Islet precursor cell (in vitro differentiated cells): Measurements from ENCODE around the gene IVD.
A peak's percentile ranks its signal among the peaks of the same experiment; 100 is the strongest.
"Not testable (repeated sequence)": the region's sequence is repeated elsewhere in the genome, so short reads cannot be mapped to it uniquely, and the experiment has no call there.

Experiments
- DNase-seq: peaks from one replicate; pipeline ENCODE4 v3.0.0-alpha.2; 2018

Gene IVD

GRCh38 chr15:40439960-40440742 is 34.6 kb downstream of the IVD start:
- peak; percentile 83 for DNase-seq

- peak; percentile 97 for DNase-seq
Observed at GRCh38 chr15:40440743-40441564, 35.4 kb downstream of the IVD start, which contains the start of gene BAHD1. TSS of gene BAHD1 (plus strand) at chr15:40440953. CDS start at chr15:40458465, 17,512 bp downstream.

- DNase-seq, result no peak
Observed at GRCh38 chr15:40441565-40442531, 36.3 kb downstream of the IVD start.

- DNase-seq, result no peak
Observed at GRCh38 chr15:40443255-40443654, 37.7 kb downstream of the IVD start.

- DNase-seq, result no peak
Observed at GRCh38 chr15:40443846-40444245, 38.3 kb downstream of the IVD start.

GRCh38 chr15:40444736-40445135 is 39.1 kb downstream of the IVD start:
- DNase-seq, result no peak

GRCh38 chr15:40445421-40445922 is 39.9 kb downstream of the IVD start:
- no peak for DNase-seq

GRCh38 chr15:40446144-40446543 is 40.5 kb downstream of the IVD start:
- no peak for DNase-seq

GRCh38 chr15:40448354-40448753 is 42.8 kb downstream of the IVD start:
- no peak for DNase-seq

GRCh38 chr15:40449275-40449674 is 43.7 kb downstream of the IVD start:
- DNase-seq, result peak; percentile 84

- no peak for DNase-seq
Observed at GRCh38 chr15:40450047-40450446, 44.5 kb downstream of the IVD start.

GRCh38 chr15:40451527-40452158 is 46.0 kb downstream of the IVD start:
- no peak for DNase-seq

- DNase-seq, result no peak
Observed at GRCh38 chr15:40452296-40453090, 46.9 kb downstream of the IVD start.

GRCh38 chr15:40453941-40454340 is 48.3 kb downstream of the IVD start:
- DNase-seq, result not testable (repeated sequence)

GRCh38 chr15:40454904-40455391 is 49.4 kb downstream of the IVD start:
- peak; percentile 83 for DNase-seq

- peak; percentile 73 for DNase-seq
Observed at GRCh38 chr15:40456299-40456712, 50.7 kb downstream of the IVD start.

- no peak for DNase-seq
Observed at GRCh38 chr15:40456738-40457137, 51.1 kb downstream of the IVD start.

GRCh38 chr15:40458495-40459371 is 53.1 kb downstream of the IVD start:
- no peak for DNase-seq

GRCh38 chr15:40459391-40460015 is 53.9 kb downstream of the IVD start:
- DNase-seq, result no peak
